Measurements from ENCODE around the gene ZNF697.

DNA sequence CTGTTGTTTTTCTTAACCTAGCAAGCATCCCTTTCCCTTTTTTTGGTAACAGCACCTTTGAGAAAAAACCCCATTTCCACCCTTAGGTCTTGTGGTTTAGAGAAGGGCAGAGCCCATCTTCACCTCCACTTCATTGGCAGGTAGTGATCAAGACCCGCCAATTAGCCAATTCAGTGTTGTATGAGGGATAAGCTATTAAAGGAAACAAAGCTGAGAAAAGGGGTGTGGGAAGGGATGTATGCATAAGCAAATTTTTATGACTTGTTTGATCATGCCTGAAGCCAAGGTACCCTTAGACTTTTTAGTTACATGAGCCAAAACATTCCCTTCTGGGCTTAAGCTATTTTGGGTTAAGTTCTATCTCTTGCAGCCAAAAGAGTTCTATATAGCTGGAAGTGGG, 3.6 kb upstream of the ZNF697 start:
- TF ChIP-seq, protein P1, sequence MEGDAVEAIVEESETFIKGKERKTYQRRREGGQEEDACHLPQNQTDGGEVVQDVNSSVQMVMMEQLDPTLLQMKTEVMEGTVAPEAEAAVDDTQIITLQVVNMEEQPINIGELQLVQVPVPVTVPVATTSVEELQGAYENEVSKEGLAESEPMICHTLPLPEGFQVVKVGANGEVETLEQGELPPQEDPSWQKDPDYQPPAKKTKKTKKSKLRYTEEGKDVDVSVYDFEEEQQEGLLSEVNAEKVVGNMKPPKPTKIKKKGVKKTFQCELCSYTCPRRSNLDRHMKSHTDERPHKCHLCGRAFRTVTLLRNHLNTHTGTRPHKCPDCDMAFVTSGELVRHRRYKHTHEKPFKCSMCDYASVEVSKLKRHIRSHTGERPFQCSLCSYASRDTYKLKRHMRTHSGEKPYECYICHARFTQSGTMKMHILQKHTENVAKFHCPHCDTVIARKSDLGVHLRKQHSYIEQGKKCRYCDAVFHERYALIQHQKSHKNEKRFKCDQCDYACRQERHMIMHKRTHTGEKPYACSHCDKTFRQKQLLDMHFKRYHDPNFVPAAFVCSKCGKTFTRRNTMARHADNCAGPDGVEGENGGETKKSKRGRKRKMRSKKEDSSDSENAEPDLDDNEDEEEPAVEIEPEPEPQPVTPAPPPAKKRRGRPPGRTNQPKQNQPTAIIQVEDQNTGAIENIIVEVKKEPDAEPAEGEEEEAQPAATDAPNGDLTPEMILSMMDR (IDR thresholded peaks at IDR 0.05), result no peak
- TF ChIP-seq POLR2A (IDR thresholded peaks at IDR 0.05), result no peak
